ENCODE data around the gene PAEP.

PAEP gene

DNA sequence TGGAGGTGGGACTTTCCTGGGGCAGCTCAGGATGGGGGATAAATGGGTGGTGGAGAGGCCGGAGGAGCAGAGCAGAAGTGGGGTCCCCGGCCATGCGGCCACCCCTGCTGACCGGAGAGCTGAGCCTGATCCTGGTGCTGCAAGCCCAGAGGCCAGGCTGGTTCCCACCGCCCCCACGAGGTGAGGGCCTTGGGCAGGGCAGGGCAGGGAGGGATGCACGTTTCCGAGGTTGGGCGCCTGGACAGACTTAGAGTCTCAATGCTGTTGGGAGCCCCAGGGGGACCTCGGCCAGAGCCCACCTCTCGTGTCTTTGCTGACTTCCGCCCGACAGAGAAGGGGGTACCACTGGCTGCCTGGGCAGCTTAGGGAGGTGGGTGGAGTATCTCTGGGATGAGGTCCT lies 10.1 kb upstream of the PAEP start:
- no peak for DNase-seq

- no peak for DNase-seq
These were observed 9.4 kb upstream of the PAEP start for GRCh38 chr9:135552021-135552697.

- DNase-seq = no peak
These were observed 8.8 kb upstream of the PAEP start for GRCh38 chr9:135552698-135553171.

DNA sequence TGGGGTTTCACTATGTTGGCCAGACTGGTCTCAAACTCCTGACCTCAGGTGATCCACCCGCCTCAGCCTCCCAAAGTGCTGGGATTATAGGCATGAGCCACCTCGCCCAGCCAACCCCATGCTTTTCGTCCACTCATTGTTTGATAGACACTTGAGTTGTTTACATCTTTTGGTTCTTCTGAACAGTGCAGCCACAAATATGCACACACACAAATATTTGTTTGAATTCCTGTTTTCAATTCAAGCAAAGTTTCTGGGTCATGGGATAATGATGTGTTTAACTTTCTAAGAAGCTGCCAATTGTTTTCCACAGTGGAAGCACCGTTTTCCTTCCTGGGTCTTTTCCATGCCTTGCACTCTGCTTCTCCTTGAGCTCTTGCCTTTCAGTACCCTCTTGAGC lies 6.8 kb upstream of the PAEP start:
- no peak for DNase-seq

DNA sequence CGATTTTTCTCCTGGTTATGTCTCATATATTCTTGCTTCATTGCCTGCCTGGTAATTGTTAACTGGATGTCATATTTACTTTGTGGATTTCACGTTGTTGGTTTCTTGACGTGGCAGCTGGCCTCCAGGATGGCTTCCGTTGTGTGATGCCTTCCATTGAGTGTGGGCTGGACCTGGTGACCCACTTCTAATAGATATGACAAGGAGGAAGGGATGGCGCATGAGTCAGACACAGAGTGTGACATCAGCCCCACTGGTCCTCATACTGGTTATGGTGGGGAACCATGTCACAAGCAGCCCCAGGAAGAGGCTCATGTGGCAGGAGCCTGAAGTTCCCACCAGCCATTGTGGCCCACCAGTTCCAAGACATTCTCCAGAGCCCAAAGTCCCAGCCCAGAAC lies 6.4 kb upstream of the PAEP start:
- DNase-seq = no peak

GRCh38 chr9:135555910-135556309 lies 5.6 kb upstream of the PAEP start:
- DNase-seq = no peak

DNA sequence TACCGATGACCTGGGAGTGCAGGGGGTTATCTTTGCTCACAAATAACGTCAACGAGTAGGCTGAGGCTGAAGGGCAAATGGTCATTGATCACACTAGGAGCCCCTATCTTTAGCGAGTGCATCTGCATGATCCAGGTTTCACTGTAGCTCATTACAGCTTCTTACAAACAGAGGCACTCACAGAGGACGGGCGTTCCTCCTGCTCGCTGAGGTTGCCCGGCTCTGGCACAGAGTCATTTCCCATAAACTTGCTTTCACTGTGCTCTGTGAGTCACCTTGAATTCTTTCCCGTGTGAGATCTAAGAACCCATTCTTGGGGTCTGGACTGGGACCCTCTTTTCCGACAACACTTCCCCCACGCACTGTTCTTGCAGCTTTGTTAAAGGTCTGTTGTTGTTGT lies 1.9 kb upstream of the PAEP start:
- DNase-seq = no peak

DNA sequence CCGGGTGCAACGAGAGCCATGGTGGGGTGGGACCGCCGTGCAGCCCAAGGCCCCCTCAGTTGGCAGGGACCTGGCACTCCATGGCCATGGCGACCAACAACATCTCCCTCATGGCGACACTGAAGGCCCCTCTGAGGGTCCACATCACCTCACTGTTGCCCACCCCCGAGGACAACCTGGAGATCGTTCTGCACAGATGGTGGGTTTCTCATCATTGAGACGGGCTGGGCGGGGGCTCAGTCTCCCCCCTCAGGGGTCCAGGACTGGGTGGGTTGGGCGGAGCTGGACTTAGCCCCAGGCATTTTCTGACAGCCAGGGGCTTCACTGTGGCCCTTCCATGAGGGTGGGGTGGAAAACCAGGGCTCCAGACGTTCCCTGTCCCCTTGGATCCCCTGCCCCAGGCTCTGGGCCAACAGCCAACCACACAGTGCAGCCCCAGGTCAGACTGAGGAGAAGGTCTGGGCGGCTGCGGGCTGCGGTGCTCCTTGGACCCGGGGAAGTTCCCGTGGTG lies 734 bp downstream of the PAEP start:
- no peak for DNase-seq

- DNase-seq = no peak
These were observed 1.5 kb downstream of the PAEP start for GRCh38 chr9:135563039-135563476.

- no peak for DNase-seq
These were observed 2.3 kb downstream of the PAEP start for GRCh38 chr9:135563858-135564257.

DNA sequence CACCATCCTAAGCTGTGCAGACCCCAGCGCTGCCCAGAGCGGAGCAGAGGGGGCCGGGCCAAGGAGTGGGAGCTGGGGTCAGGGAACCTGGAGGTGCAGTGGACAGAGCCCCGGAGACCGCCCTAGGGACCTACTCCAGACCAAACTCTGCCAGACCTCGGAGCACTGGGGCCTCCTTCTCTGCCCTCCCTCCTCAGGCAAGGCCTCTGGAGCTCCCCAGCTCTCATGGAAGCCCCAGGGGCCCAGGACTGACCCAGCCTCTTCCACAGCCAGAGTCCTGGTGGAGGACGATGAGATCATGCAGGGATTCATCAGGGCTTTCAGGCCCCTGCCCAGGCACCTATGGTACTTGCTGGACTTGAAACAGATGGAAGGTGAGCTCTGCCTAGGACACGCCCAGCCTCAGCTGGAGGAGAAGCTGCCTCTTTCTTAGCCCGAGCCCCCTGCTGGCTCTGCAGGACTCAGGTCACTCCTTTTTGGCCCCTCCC lies 3.6 kb downstream of the PAEP start:
- DNase-seq = no peak

GRCh38 chr9:135565636-135566035 lies 4.1 kb downstream of the PAEP start:
- DNase-seq = no peak

GRCh38 chr9:135566552-135566951 lies 5.0 kb downstream of the PAEP start:
- no peak for DNase-seq

DNA sequence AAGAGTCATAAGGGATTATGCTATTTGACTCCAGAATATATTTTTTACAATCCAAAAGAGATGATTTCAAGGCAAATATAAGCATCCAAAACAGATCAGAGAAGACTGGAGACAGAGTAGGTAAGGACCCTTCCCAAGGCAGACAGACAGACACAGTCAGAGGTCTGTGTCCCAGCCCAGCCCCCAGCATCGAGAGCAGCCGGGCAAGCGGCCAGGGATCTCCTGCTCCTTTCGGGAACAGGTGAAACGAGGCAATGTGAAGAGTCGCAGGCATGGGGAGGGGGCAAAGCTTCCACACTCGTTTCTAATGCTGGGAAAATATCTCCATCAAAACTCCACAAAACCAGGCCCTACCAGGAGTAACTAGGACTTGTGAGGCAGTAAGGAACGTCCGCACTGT lies 5.8 kb downstream of the PAEP start:
- no peak for DNase-seq

DNA sequence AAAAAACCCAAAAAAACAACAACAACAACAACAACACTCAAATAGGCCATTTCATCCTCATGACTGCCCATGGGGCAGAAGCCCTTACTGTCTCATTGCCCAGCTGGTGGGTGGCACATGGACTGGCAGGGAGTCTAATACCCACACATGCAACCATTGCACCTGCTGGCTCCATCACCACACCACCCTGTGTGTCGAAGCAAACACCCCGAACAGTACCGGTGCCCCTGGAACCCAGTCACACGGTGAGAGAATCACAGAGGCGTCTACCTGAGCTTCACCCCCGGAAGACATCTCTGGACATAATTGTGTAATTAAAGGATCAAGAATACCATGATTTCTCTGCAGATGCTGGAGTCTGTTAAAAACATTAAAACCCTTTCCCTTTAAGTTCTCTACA lies 6.5 kb downstream of the PAEP start:
- DNase-seq = no peak

DNA sequence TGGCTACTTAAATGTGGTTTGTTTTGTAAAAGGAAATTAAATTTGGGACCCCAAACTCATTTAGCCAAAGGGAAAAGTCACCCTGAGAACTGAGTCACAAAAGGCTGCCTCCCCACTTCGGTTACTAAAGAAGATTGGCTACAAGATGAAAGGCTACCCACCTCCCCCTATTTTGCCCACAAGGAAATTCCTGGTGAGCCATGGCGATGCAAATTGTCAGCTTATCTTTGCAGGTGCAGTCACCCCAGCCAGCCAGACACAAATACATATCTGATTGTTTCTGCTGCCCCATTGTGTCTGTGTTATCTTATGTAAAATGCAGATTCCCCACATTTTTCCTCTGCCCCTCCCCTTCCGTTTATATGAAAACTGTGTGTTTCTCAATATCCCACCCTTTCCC lies 8.9 kb downstream of the PAEP start:
- no peak for DNase-seq

DNA sequence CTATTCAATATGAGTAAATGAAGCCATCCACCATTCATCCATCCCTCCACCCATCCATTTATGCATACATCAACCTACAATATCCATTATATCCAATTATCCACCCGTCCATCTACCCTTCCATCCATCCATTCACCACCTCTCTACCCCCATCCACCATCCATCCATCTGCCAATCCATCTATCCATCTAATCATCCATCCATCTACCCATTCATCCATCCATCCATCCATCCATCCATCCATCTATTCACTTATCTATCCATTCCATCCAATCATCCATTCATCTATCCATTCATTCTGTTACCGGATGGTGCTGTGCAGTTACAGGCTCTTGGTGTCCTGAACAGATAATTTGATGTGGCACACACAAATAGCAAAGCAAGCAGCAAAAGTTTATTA lies 10.7 kb downstream of the PAEP start:
- no peak for DNase-seq

DNA sequence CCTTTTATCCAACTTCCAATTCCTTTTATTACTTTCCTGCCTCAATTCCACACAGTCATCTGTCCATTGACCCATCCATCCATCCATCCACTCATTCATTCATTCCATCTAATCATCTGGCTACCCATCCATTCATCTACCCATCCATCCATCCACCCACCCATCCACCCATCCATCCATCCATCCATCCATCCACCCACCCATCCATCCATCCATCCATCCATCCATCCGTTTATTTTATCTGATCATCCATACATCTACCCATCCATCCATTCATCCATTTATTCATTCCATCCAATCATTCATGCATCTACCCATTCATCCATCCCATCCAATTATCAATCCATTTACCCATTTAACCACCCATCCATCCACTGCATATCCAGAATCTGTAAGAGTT lies 11.6 kb downstream of the PAEP start:
- DNase-seq = no peak

DNA sequence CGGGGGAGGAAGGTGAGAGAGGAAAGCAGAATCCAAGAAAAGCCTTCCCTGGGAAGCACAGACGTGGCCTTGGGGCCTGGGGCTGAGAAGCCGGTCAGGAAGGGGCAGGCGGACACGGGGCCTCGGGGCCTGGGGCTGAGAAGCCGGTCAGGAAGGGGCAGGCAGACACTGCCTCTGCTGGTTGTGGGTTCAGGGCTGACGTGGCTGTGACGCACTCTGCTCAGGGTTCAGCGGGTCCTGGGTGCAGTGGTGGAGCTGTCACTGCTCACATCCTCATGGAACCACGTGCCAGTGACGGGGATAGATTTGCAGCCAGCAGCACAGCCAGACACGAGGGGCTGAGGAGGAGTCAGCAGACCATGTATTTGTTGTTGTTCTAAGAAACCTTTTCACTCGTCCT lies 12.8 kb downstream of the PAEP start:
- DNase-seq = no peak

- DNase-seq = no peak
These were observed 13.4 kb downstream of the PAEP start for GRCh38 chr9:135574943-135575342.

GRCh38 chr9:135575995-135576631 lies 14.6 kb downstream of the PAEP start:
- DNase-seq = no peak

DNA sequence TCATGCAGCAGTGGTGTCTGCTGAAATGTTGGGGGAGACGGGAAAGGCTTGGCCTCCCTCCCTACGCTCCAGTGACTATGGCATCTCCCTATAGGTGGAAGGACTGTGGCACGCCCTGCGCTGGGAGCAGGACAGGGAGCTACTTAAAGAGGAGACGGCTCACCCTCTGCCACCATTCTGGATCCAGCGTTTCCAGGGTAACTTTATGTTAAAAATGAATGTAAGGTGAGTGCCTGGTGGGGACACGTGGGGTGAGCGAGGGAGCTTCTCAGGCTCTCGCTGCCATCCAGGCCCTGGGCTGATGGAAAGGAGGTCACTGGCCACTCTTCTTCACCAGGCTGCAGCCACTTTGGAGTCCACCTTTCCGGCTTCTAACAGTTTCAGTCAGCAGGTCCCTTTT lies 15.7 kb downstream of the PAEP start:
- DNase-seq = no peak

- DNase-seq = no peak
These were observed 17.8 kb downstream of the PAEP start for GRCh38 chr9:135579356-135579755.

DNA sequence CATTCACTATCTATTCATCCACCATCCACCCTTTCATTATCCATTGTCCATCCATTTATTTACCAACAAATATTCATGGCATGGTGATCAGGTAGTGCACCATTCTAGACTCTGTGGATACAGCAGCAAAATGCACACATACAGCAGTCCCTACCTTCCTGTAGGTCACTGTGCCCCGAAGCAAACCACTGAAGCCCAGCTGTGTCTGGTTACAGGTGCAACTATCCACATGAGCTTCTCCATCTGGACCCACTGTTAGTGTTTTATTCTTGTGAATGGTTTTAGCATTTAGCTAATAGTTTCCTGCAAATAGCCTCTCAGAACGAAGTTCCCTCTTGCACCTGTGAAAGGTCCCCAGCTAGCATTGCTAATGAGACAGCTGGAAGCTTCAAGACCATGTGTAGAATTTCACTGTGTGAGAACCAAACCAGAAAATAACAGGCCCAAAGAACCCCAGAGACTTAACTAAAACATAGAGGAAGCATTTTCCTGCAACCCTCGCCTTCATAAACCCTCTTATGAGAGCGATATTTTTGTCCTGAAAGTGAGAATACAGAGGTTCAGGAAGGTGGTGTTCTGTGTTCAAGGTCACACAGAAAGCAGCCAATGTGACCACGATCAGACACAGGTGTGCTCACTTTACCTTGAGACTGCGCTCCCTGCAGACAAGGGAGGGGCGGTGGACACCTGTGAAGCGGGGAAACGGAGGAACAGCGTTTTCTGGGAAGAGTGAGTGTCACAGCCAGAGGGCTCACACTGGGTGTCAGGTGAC lies 18.5 kb downstream of the PAEP start:
- no peak for DNase-seq
